Keratinocyte (primary cell): ENCODE results near the gene RNF26. TPM values are rescaled to one million over a fixed set of nuclear protein-coding genes. Genes with fewer than 3 reads are reported as not detected.

ENCODE experiments used
- DNase-seq: peaks from one replicate; pipeline ENCODE4 v3.0.0-alpha.2; 2011; ENCODE audit warnings: low read depth, missing footprints, low spot score
- FAIRE-seq: peaks from 2 replicates; lab custom pipeline; 2011; peaks lifted over from hg19 to GRCh38; lab: Jason Lieb, UNC
- H2AFZ ChIP-seq: 2 replicates; pipeline ENCODE4 v1.6.0; 2012; ENCODE audit warnings: low read length, control low read depth, inconsistent platforms; ENCODE audit not compliant: control insufficient read depth
- H3K27ac ChIP-seq: 2 replicates; pipeline ENCODE4 v1.5.1; 2011; ENCODE audit warnings: low read length; ENCODE audit not compliant: control insufficient read depth, insufficient read depth
- H3K27me3 ChIP-seq: 3 replicates; pipeline ENCODE4 v1.6.0; 2011; ENCODE audit warnings: low read length; ENCODE audit not compliant: control insufficient read depth, insufficient read depth; ENCODE audit errors: extremely low read depth
- H3K36me3 ChIP-seq, 2 experiments: 2 replicates in 1 of 2; 3 replicates in 1 of 2; pipeline ENCODE4 v1.5.1; 2011; ENCODE audit warnings: low read length in 2 of 2, mild to moderate bottlenecking in 1 of 2; ENCODE audit not compliant: control insufficient read depth in 2 of 2, insufficient read depth in 2 of 2; ENCODE audit errors: extremely low read depth in 1 of 2
- H3K4me1 ChIP-seq: 3 replicates; pipeline ENCODE4 v1.5.1; 2011; ENCODE audit warnings: low read length; ENCODE audit not compliant: control insufficient read depth, insufficient read depth; ENCODE audit errors: extremely low read depth
- H3K4me2 ChIP-seq: 3 replicates; pipeline ENCODE4 v1.6.0; 2011; ENCODE audit warnings: low read depth, low read length; ENCODE audit not compliant: control insufficient read depth, insufficient read depth; ENCODE audit errors: extremely low read depth
- H3K4me3 ChIP-seq, 3 experiments: fragments of 200-600 bp in 1 of 3; sonication (generic) in 1 of 3; 2 replicates in 2 of 3; 3 replicates in 1 of 3; pipeline ENCODE4 v1.5.1; 2011 to 2016; ENCODE audit warnings: low read length in 3 of 3, mild to moderate bottlenecking in 3 of 3, control low read depth in 2 of 3, inconsistent platforms in 1 of 3, low read depth in 1 of 3, mixed read lengths in 1 of 3, mixed run types in 1 of 3, moderate library complexity in 1 of 3; ENCODE audit not compliant: control insufficient read depth in 2 of 3, insufficient read depth in 2 of 3; ENCODE audit errors: extremely low read depth in 1 of 3
- H3K79me2 ChIP-seq: 2 replicates; pipeline ENCODE4 v1.6.0; 2012; ENCODE audit warnings: low read length; ENCODE audit not compliant: control insufficient read depth, insufficient read depth
- H3K9ac ChIP-seq: 3 replicates; pipeline ENCODE4 v1.6.0; 2011; ENCODE audit warnings: low read length; ENCODE audit not compliant: control insufficient read depth, insufficient read depth; ENCODE audit errors: extremely low read depth
- H3K9me1 ChIP-seq: 3 replicates; pipeline ENCODE4 v1.6.0; 2011; ENCODE audit warnings: low read length; ENCODE audit not compliant: control insufficient read depth, insufficient read depth; ENCODE audit errors: extremely low read depth
- H3K9me3 ChIP-seq: 2 replicates; pipeline ENCODE4 v1.5.1; 2012; ENCODE audit warnings: low read depth, low read length; ENCODE audit not compliant: control insufficient read depth
- H4K20me1 ChIP-seq: 3 replicates; pipeline ENCODE4 v1.6.0; 2011; ENCODE audit warnings: low read length; ENCODE audit not compliant: control insufficient read depth, insufficient read depth; ENCODE audit errors: extremely low read depth
- CTCF ChIP-seq, 3 experiments: IDR thresholded peaks in 1 of 3; conservative IDR thresholded peaks in 1 of 3; optimal IDR thresholded peaks in 1 of 3; 2 replicates in 2 of 3; 3 replicates in 1 of 3; pipeline versions ENCODE3 to v1.5.1; 2011; ENCODE audit warnings: low read length in 3 of 3, mild to moderate bottlenecking in 3 of 3, moderate library complexity in 2 of 3, control low read depth in 1 of 3, inconsistent platforms in 1 of 3; ENCODE audit not compliant: insufficient read depth in 2 of 3; ENCODE audit errors: extremely low read depth in 1 of 3
- EZH2 ChIP-seq: IDR thresholded peaks from one replicate; pipeline ENCODE4 v1.6.1; 2012; ENCODE audit warnings: inconsistent platforms, mild to moderate bottlenecking, low read length, moderate library complexity
- dilution Hi-C: fragments of 300-500 bp; cut with MboI; formaldehyde crosslinking; loops from one replicate; pipeline ENCODE4 v1.7.0; 2020; ENCODE audit warnings: low sequenced_read_pairs; ENCODE audit not compliant: extremely low pct_ligation_motif_present
- polyA plus RNA-seq, 5 experiments: library from polyadenylated mRNA; depleted of rRNA in 3 of 5; stranded (reverse) in 3 of 5; stranded (forward) in 1 of 5; unstranded in 1 of 5; fragments of >200 nt; gene quantifications; 1 replicate in 1 of 5; 2 replicates in 3 of 5; 3 replicates in 1 of 5; pipeline versions ENCODE4 v1.2.1 to v1.2.3, GENCODE V29; 2011 to 2012; ENCODE audit warnings: missing spikeins in 2 of 5, low read depth in 1 of 5, low replicate concordance in 1 of 5

RNF26 gene
- polyA plus RNA-seq, 1 donor (not counting 4 experiments of a cell fraction or from before 2014, with no cell fraction given): 13.2 TPM

- H3K9me1 ChIP-seq: no peaks in the 10 kb centered on the region
- no peak overlapping the region for H2AFZ ChIP-seq
- no peaks in the 10 kb centered on the region for H3K79me2 ChIP-seq
- no peaks in the 10 kb centered on the region for H3K9me3 ChIP-seq
- H3K36me3 ChIP-seq: peaks cover 27 to 59% of the 10 kb centered on the region in 2 experiments
- no peak overlapping the region for H3K27ac ChIP-seq
- DNase-seq (no peak), FAIRE-seq (no peak)
- TF ChIP-seq EZH2: no peak
- TF ChIP-seq CTCF (optimal IDR thresholded peaks at IDR 0.05 in 1 of 3, IDR thresholded peaks at IDR 0.05 in 1 of 3, conservative IDR thresholded peaks at IDR 0.05 in 1 of 3; ENCODE audit: extremely low read depth in 1 of 3, insufficient read depth in 2 of 3, low read length in 3 of 3): no peak
- H4K20me1 ChIP-seq: no peaks in the 10 kb centered on the region
- no peak overlapping the region for H3K9ac ChIP-seq
- no peak overlapping the region for H3K4me2 ChIP-seq
- dilution Hi-C loops: no loop called here
- H3K27me3 ChIP-seq: no peaks in the 10 kb centered on the region
- peaks cover 8% of the 10 kb centered on the region for H3K4me1 ChIP-seq
- H3K4me3 ChIP-seq: no peak overlapping the region
These were observed 34.9 kb upstream of the RNF26 start for GRCh38 chr11:119299416-119299815.

GRCh38 chr11:119300198-119300964 is 33.9 kb upstream of the RNF26 start:
- dilution Hi-C loops: no loop called here
- H3K79me2 ChIP-seq: no peaks in the 10 kb centered on the region
- no peak overlapping the region for H3K4me3 ChIP-seq
- H3K9ac ChIP-seq: no peak overlapping the region
- DNase-seq: no peak
- no peaks in the 10 kb centered on the region for H3K9me1 ChIP-seq
- H3K27me3 ChIP-seq: no peaks in the 10 kb centered on the region
- H3K4me1 ChIP-seq: peaks cover 8% of the 10 kb centered on the region
- H3K4me2 ChIP-seq: no peak overlapping the region
- peaks cover 27 to 62% of the 10 kb centered on the region in 2 experiments for H3K36me3 ChIP-seq
- TF ChIP-seq EZH2: no peak
- no peak for TF ChIP-seq CTCF (optimal IDR thresholded peaks at IDR 0.05 in 1 of 3, IDR thresholded peaks at IDR 0.05 in 1 of 3, conservative IDR thresholded peaks at IDR 0.05 in 1 of 3; ENCODE audit: extremely low read depth in 1 of 3, insufficient read depth in 2 of 3, low read length in 3 of 3)
- no peak overlapping the region for H3K27ac ChIP-seq
- no peak overlapping the region for H2AFZ ChIP-seq
- H3K9me3 ChIP-seq: no peaks in the 10 kb centered on the region
- no peaks in the 10 kb centered on the region for H4K20me1 ChIP-seq
- no peak for FAIRE-seq
